GM12892 (cell line): ENCODE results near the gene API5.

Experiments
- POLR2A ChIP-seq: IDR thresholded peaks from 2 replicates; pipeline ENCODE4 v1.6.1; 2011; ENCODE audit warnings: low read depth, low read length, control low read depth
- POLR2AphosphoS5 ChIP-seq: IDR thresholded peaks from 2 replicates; pipeline ENCODE4 v1.6.1; 2011; ENCODE audit warnings: low read depth, low read length, control low read depth
- TAF1 ChIP-seq: IDR thresholded peaks from 2 replicates; pipeline ENCODE4 v1.6.1; 2011; ENCODE audit warnings: low read depth, mild to moderate bottlenecking, control low read depth, low read length, borderline replicate concordance

- TF ChIP-seq POLR2AphosphoS5 (no peak; the same call in 1 of the 2 replicates), POLR2A (no peak), TAF1 (no peak)
These were observed 47.6 kb downstream of the API5 start for GRCh38 chr11:43359422-43359818.
